CD4-positive, alpha-beta T cell (primary cell): Measurements from ENCODE around the gene HOXA9. TPM values are rescaled to one million over a fixed set of nuclear protein-coding genes. Genes with fewer than 3 reads are reported as not detected.

Experiments used
- ATAC-seq: fragments of 200-7000 bp; cut with Tn5 transposase; one replicate; pipeline ENCODE4 v1.10.0; 2022; ENCODE audit warnings: mild to moderate bottlenecking; ENCODE audit not compliant: poor library complexity
- CTCF ChIA-PET: fragments of 350-600 bp; sonication (Branson Sonifier 250); formaldehyde crosslinking; loops from one replicate; lab custom pipeline; 2021; ENCODE audit warnings: antibody characterized with exemption, inconsistent platforms; lab: Charles Lee
- POLR2A ChIA-PET: fragments of 350-600 bp; sonication (Branson Sonifier 250); formaldehyde crosslinking; loops from one replicate; lab custom pipeline; 2021; ENCODE audit warnings: antibody characterized with exemption, inconsistent platforms; lab: Charles Lee
- DNase-seq, 14 experiments: peaks; one replicate each; pipeline ENCODE4 v3.0.0-alpha.2; 2013 to 2020; ENCODE audit warnings: mixed read lengths in 2 of 14
- H3K27ac ChIP-seq, 2 donors: one replicate each; pipeline versions ENCODE4 v1.5.1 to v1.7.0; 2013; ENCODE audit warnings: low read length in 2 of 2, low read depth in 1 of 2, mild to moderate bottlenecking in 1 of 2
- H3K27me3 ChIP-seq, 2 experiments: 1 replicate in 1 of 2; 2 replicates in 1 of 2; pipeline versions ENCODE4 v1.6.1 to v1.7.0; 2013; ENCODE audit warnings: low read length in 2 of 2, control low read depth in 1 of 2, mild to moderate bottlenecking in 1 of 2, moderate library complexity in 1 of 2; ENCODE audit not compliant: insufficient read depth in 2 of 2, control insufficient read depth in 1 of 2
- H3K36me3 ChIP-seq: one replicate; pipeline ENCODE4 v1.6.1; 2013; ENCODE audit warnings: low read length, control low read depth; ENCODE audit not compliant: insufficient read depth
- H3K4me1 ChIP-seq: one replicate; pipeline ENCODE4 v1.6.1; 2013; ENCODE audit warnings: low read length, control low read depth; ENCODE audit not compliant: insufficient read depth
- H3K4me3 ChIP-seq: one replicate; pipeline ENCODE4 v1.5.1; 2013; ENCODE audit warnings: mild to moderate bottlenecking, low read length, moderate library complexity
- H3K9me3 ChIP-seq, 2 experiments: 1 replicate in 1 of 2; 2 replicates in 1 of 2; pipeline versions ENCODE4 v1.6.1 to v1.7.0; 2013; ENCODE audit warnings: low read length in 2 of 2, mild to moderate bottlenecking in 2 of 2, control low read depth in 1 of 2, moderate library complexity in 1 of 2; ENCODE audit not compliant: control insufficient read depth in 1 of 2, insufficient read depth in 1 of 2
- H3K27ac Mint-ChIP-seq: one replicate; pipeline ENCODE4 v1.8.0; 2020; ENCODE audit warnings: mixed read lengths
- H3K27me3 Mint-ChIP-seq: one replicate; pipeline ENCODE4 v1.8.0; 2021; ENCODE audit warnings: mixed read lengths
- H3K36me3 Mint-ChIP-seq: one replicate; pipeline ENCODE4 v1.8.0; 2021; ENCODE audit warnings: low read depth, mixed read lengths
- H3K4me1 Mint-ChIP-seq: one replicate; pipeline ENCODE4 v1.8.0; 2021; ENCODE audit warnings: low read depth, mixed read lengths
- H3K4me3 Mint-ChIP-seq: one replicate; pipeline ENCODE4 v1.8.0; 2020; ENCODE audit warnings: mild to moderate bottlenecking, mixed read lengths
- H3K9me3 Mint-ChIP-seq: one replicate; pipeline ENCODE4 v1.8.0; 2020; ENCODE audit warnings: mixed read lengths
- CTCF ChIP-seq: fragments of 200-600 bp; IDR thresholded peaks from one replicate; pipeline ENCODE4 v1.8.0; 2022; ENCODE audit warnings: antibody characterized with exemption, mild to moderate bottlenecking
- intact Hi-C, 2 experiments: fragments of 100-400 bp; cut with DNase I in 1 of 2; cut with micrococcal nuclease in 1 of 2; formaldehyde crosslinking; loops; one replicate each; pipeline versions ENCODE4 v1.15.1 to v1.9.0; 2023 to 2025; cut with DNase I, micrococcal nuclease
- polyA plus RNA-seq, 2 donors: library from polyadenylated mRNA; unstranded; fragments of 120-200 nt; gene quantifications; one replicate each; pipeline ENCODE4 v1.2.1, GENCODE V29; 2013
- total RNA-seq, 174 experiments: library from RNA in 2 of 174; stranded (reverse) in 2 of 174; gene quantifications; one replicate each; pipeline ENCODE4 v1.2.3 and lab custom pipeline; 2021 to 2026

Gene HOXA9
- total RNA-seq: not detected
- 0.25 TPM for polyA plus RNA-seq (2013, experiment 1 of 2)
- polyA plus RNA-seq (2013, experiment 2 of 2): 0.24 TPM
- total RNA-seq (lab: John Stamatoyannopoulos, UW): 0 to 1.8 (median 0.27) reads per million in 172 experiments

- H3K4me3 ChIP-seq: no peak within 1 kb of the TSS
- H3K27me3 ChIP-seq: peaks cover 83 to 95% of the 10 kb centered on the region in 2 experiments
- peaks cover 42% of the 10 kb centered on the region for H3K4me1 Mint-ChIP-seq
Observed at GRCh38 chr7:27165089-27165995, at the start of gene HOXA9. HOXA9 (minus strand) TSS chr7:27165537; CDS start chr7:27165457, 80 bp downstream.

GRCh38 chr7:27214239-27214950, 49.1 kb upstream of the HOXA9 start:
- intact Hi-C loops: loop anchor here (5.0 kb wide), 4 partner anchors 358 to 808 kb away; no protein-coding TSS in a partner anchor
- TF ChIP-seq CTCF: no peak
- peaks cover 16% of the 10 kb centered on the region for H3K4me1 Mint-ChIP-seq
- no peaks in the 10 kb centered on the region for H3K36me3 Mint-ChIP-seq
- peaks cover 67 to 87% of the 10 kb centered on the region in 2 experiments for H3K27me3 ChIP-seq
- no peak overlapping the region for H3K4me3 Mint-ChIP-seq
- ATAC-seq (no peak), DNase-seq (no peak)
- peaks cover 93% of the 10 kb centered on the region for H3K27me3 Mint-ChIP-seq
- no peaks in the 10 kb centered on the region for H3K9me3 Mint-ChIP-seq
- H3K27ac ChIP-seq: no peak overlapping the region
- peaks cover 21% of the 10 kb centered on the region for H3K4me1 ChIP-seq
- H3K36me3 ChIP-seq: no peaks in the 10 kb centered on the region
- H3K4me3 ChIP-seq: no peak overlapping the region
- no peak overlapping the region for H3K27ac Mint-ChIP-seq
- H3K9me3 ChIP-seq: peaks cover 0 to 18% of the 10 kb centered on the region in 2 experiments
- CTCF ChIA-PET: no interaction called here
- POLR2A ChIA-PET: no interaction called here

More at GRCh38 chr7:27165089-27165995, at the start of gene HOXA9:
- peaks cover 4% of the 10 kb centered on the region for H3K36me3 Mint-ChIP-seq
- intact Hi-C loops: loop anchor here (10.0 kb wide), 4 partner anchors 871 to 1081 kb away; partner anchors contain the start of gene SNX10 (in 1 of the 2)
- no peak for TF ChIP-seq CTCF
- no peak for ATAC-seq
- Histone ChIP-seq H3K27ac (no peak within 1 kb of the TSS), H3K9me3 (peaks cover 0 to 68% of the 10 kb centered on the region in 2 experiments), H3K36me3 (no peaks in the 10 kb centered on the region), H3K4me1 (peaks cover 67% of the 10 kb centered on the region)
- peak in 3 of 14 experiments; percentile 38 to 68 (median 67) for DNase-seq
- H3K9me3 Mint-ChIP-seq: no peaks in the 10 kb centered on the region
- H3K4me3 Mint-ChIP-seq: peak within 1 kb of the TSS; percentile 56
- H3K27ac Mint-ChIP-seq: peak within 1 kb of the TSS; percentile 77
- POLR2A ChIA-PET: interaction anchor here (0.7 to 1.3 kb wide), 3 partner anchors 9 to 25 kb away, joined by 3 read pairs; no protein-coding TSS in a partner anchor
- peaks cover 89% of the 10 kb centered on the region for H3K27me3 Mint-ChIP-seq
- CTCF ChIA-PET: interaction anchor here (1.3 to 2.5 kb wide), 3 partner anchors 14 to 796 kb away, joined by 4 to 9 read pairs (median 6); no protein-coding TSS in a partner anchor
